Esophagus squamous epithelium (tissue), 5 donors: ENCODE measurements around the gene RMND5B. TPM values are rescaled to one million over a fixed set of nuclear protein-coding genes. Genes with fewer than 3 reads are reported as not detected.

Experiments used
- DNase-seq: peaks from one replicate; lab custom pipeline; 2025; lab: John Stamatoyannopoulos, UW
- H3K27ac ChIP-seq, 4 donors: fragments of 200-600 bp; sonication (generic); one replicate each; pipeline ENCODE4 v1.5.1; 2016 to 2019; ENCODE audit warnings: mild to moderate bottlenecking in 1 of 4
- H3K27me3 ChIP-seq, 4 donors: fragments of 200-600 bp; sonication (generic); 1 replicate in 3 of 4; 2 replicates in 1 of 4; pipeline versions ENCODE4 v1.5.1 to v1.6.0; 2017 to 2021; ENCODE audit warnings: antibody characterized with exemption in 1 of 4
- H3K36me3 ChIP-seq, 3 donors: fragments of 200-600 bp; sonication (generic); one replicate each; pipeline ENCODE4 v1.5.1; 2016 to 2019
- H3K4me1 ChIP-seq, 3 donors: fragments of 200-600 bp; sonication (generic); one replicate each; pipeline ENCODE4 v1.5.1; 2017 to 2019
- H3K4me3 ChIP-seq, 4 donors: fragments of 200-600 bp; sonication (generic); 1 replicate in 3 of 4; 2 replicates in 1 of 4; pipeline ENCODE4 v1.5.1; 2016 to 2019; ENCODE audit warnings: mild to moderate bottlenecking in 2 of 4, moderate library complexity in 1 of 4
- H3K9me3 ChIP-seq, 3 donors: fragments of 200-600 bp; sonication (generic); one replicate each; pipeline ENCODE4 v1.5.1; 2016 to 2019
- CTCF ChIP-seq, 6 experiments: fragments of 450-650 bp in 4 of 6; fragments of 200-600 bp in 2 of 6; sonication (generic) in 2 of 6; IDR thresholded peaks; one replicate each; pipeline ENCODE4 v1.5.1; 2016 to 2019; ENCODE audit warnings: antibody characterized with exemption in 6 of 6, mild to moderate bottlenecking in 4 of 6, moderate library complexity in 4 of 6
- POLR2A ChIP-seq, 4 donors: fragments of 450-650 bp; IDR thresholded peaks; one replicate each; pipeline ENCODE4 v1.6.1; 2017; ENCODE audit warnings: antibody characterized with exemption in 4 of 4, mild to moderate bottlenecking in 4 of 4, moderate library complexity in 3 of 4
- WGBS, 2 donors: methylation state at CpG; one replicate each; pipeline ENCODE4 v1.1.5; 2018; 5-methylcytosine and 5-hydroxymethylcytosine counted together
- intact Hi-C: fragments of 100-400 bp; cut with DNase I; formaldehyde crosslinking; loops from one replicate; pipeline ENCODE4 v1.15.0; 2022
- total RNA-seq, 4 donors: library from RNA; depleted of rRNA; stranded (reverse); fragments of >200 nt; gene quantifications; one replicate each; pipeline ENCODE4 v1.1.0, GENCODE V29; 2016
- donor health status: DM: yes; HTN: yes; CAD: no.

The RMND5B gene
- total RNA-seq, 4 donors from 2014 or later: 43.9 to 88.1 (median 64.4) TPM

- 40 to 72% methylated on average over 6 to 7 of the region's 7 CpGs for WGBS, 2 donors
- DNase-seq: no peak
- Histone ChIP-seq H3K4me1 (peaks cover 27 to 91% (median 27%) of the 10 kb centered on the region in 3 donors), H3K27me3 (peaks cover 0 to 19% (median 0%) of the 10 kb centered on the region in 4 donors), H3K9me3 (no peaks in the 10 kb centered on the region), H3K36me3 (no peaks in the 10 kb centered on the region), H3K4me3 (no peak overlapping the region), H3K27ac (peak overlapping the region; percentile 63 to 80 (median 72))
- no peak for TF ChIP-seq CTCF (IDR thresholded peaks at IDR 0.05)
- no peak for TF ChIP-seq POLR2A (IDR thresholded peaks at IDR 0.05)
- intact Hi-C loops: no loop called here
These were observed 22.4 kb upstream of the RMND5B start for GRCh38 chr5:178108446-178108845.

GRCh38 chr5:178108966-178109365 lies 21.8 kb upstream of the RMND5B start:
- H3K27ac ChIP-seq: peak overlapping the region; percentile 63 to 80 (median 72)
- H3K36me3 ChIP-seq: no peaks in the 10 kb centered on the region
- intact Hi-C loops: no loop called here
- TF ChIP-seq POLR2A (IDR thresholded peaks at IDR 0.05): no peak
- no peak for TF ChIP-seq CTCF (IDR thresholded peaks at IDR 0.05)
- H3K4me3 ChIP-seq: no peak overlapping the region
- DNase-seq: no peak
- peaks cover 0 to 25% (median 0%) of the 10 kb centered on the region in 4 donors for H3K27me3 ChIP-seq
- no peaks in the 10 kb centered on the region for H3K9me3 ChIP-seq
- H3K4me1 ChIP-seq: peaks cover 31 to 91% (median 32%) of the 10 kb centered on the region in 3 donors

GRCh38 chr5:178110511-178110910 lies 20.3 kb upstream of the RMND5B start:
- Histone ChIP-seq H3K27ac (peak overlapping the region in 2 of 4 donors; percentile 80 to 94), H3K4me1 (peaks cover 45 to 92% (median 46%) of the 10 kb centered on the region in 3 donors), H3K36me3 (no peaks in the 10 kb centered on the region), H3K27me3 (peaks cover 0 to 40% (median 3%) of the 10 kb centered on the region in 4 donors), H3K9me3 (no peaks in the 10 kb centered on the region), H3K4me3 (no peak overlapping the region)
- 93 to 95% methylated on average over 9 of the region's 9 CpGs for WGBS, 2 donors
- no peak for DNase-seq
- intact Hi-C loops: no loop called here
- TF ChIP-seq POLR2A (IDR thresholded peaks at IDR 0.05) (no peak), CTCF (IDR thresholded peaks at IDR 0.05) (no peak)

GRCh38 chr5:178111925-178112324 lies 18.9 kb upstream of the RMND5B start:
- no peak overlapping the region for H3K4me3 ChIP-seq
- intact Hi-C loops: no loop called here
- WGBS, 2 donors: 26 to 32% methylated on average over 3 of the region's 3 CpGs
- H3K27ac ChIP-seq: peak overlapping the region in 3 of 4 donors; percentile 80 to 94 (median 86)
- DNase-seq: no peak
- no peaks in the 10 kb centered on the region for H3K9me3 ChIP-seq
- no peak for TF ChIP-seq POLR2A (IDR thresholded peaks at IDR 0.05)
- TF ChIP-seq CTCF (IDR thresholded peaks at IDR 0.05): no peak
- peaks cover 44 to 93% (median 52%) of the 10 kb centered on the region in 3 donors for H3K4me1 ChIP-seq
- H3K27me3 ChIP-seq: peaks cover 0 to 54% (median 3%) of the 10 kb centered on the region in 4 donors
- H3K36me3 ChIP-seq: no peaks in the 10 kb centered on the region

GRCh38 chr5:178112545-178112944 lies 18.3 kb upstream of the RMND5B start:
- Histone ChIP-seq H3K4me1 (peaks cover 41 to 93% (median 52%) of the 10 kb centered on the region in 3 donors), H3K27me3 (peaks cover 0 to 58% (median 3%) of the 10 kb centered on the region in 4 donors), H3K27ac (peak overlapping the region; percentile 80 to 94 (median 86)), H3K9me3 (no peaks in the 10 kb centered on the region), H3K4me3 (peak overlapping the region in 2 of 4 donors; percentile 75 to 78), H3K36me3 (no peaks in the 10 kb centered on the region)
- 36 to 37% methylated on average over 5 of the region's 5 CpGs for WGBS, 2 donors
- DNase-seq: no peak
- no peak for TF ChIP-seq CTCF (IDR thresholded peaks at IDR 0.05)
- no peak for TF ChIP-seq POLR2A (IDR thresholded peaks at IDR 0.05)
- intact Hi-C loops: no loop called here
